Stimulated activated memory B cell treated with anti-CD40 and anti-IgM and Interleukin-4, amounts not matched to agents 10 μg/mL and 1 μg/mL and 100 μg/mL, for 72 hours (primary cell): ENCODE data around the gene SYNGR4.
"Not testable (repeated sequence)": the region's sequence is repeated elsewhere in the genome, so short reads cannot be mapped to it uniquely, and the experiment has no call there.

Experiments used
- ATAC-seq: fragments of 150-1000 bp; cut with Tn5 transposase; 2 replicates; pipeline ENCODE4 v1.10.0; 2021
- H3K27ac Mint-ChIP-seq: one replicate; pipeline ENCODE4 v1.8.0; 2022; ENCODE audit warnings: mild to moderate bottlenecking, mixed read lengths
- H3K27me3 Mint-ChIP-seq: one replicate; pipeline ENCODE4 v1.8.0; 2022; ENCODE audit warnings: mixed read lengths
- H3K36me3 Mint-ChIP-seq: one replicate; pipeline ENCODE4 v1.8.0; 2022; ENCODE audit warnings: mixed read lengths
- H3K4me1 Mint-ChIP-seq: one replicate; pipeline ENCODE4 v1.8.0; 2022; ENCODE audit warnings: mixed read lengths
- H3K4me3 Mint-ChIP-seq: one replicate; pipeline ENCODE4 v1.8.0; 2022; ENCODE audit warnings: mild to moderate bottlenecking, moderate library complexity, mixed read lengths
- H3K9me3 Mint-ChIP-seq: one replicate; pipeline ENCODE4 v1.8.0; 2022; ENCODE audit warnings: mixed read lengths

Gene SYNGR4, protein sequence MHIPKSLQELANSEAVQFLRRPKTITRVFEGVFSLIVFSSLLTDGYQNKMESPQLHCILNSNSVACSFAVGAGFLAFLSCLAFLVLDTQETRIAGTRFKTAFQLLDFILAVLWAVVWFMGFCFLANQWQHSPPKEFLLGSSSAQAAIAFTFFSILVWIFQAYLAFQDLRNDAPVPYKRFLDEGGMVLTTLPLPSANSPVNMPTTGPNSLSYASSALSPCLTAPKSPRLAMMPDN

DNA sequence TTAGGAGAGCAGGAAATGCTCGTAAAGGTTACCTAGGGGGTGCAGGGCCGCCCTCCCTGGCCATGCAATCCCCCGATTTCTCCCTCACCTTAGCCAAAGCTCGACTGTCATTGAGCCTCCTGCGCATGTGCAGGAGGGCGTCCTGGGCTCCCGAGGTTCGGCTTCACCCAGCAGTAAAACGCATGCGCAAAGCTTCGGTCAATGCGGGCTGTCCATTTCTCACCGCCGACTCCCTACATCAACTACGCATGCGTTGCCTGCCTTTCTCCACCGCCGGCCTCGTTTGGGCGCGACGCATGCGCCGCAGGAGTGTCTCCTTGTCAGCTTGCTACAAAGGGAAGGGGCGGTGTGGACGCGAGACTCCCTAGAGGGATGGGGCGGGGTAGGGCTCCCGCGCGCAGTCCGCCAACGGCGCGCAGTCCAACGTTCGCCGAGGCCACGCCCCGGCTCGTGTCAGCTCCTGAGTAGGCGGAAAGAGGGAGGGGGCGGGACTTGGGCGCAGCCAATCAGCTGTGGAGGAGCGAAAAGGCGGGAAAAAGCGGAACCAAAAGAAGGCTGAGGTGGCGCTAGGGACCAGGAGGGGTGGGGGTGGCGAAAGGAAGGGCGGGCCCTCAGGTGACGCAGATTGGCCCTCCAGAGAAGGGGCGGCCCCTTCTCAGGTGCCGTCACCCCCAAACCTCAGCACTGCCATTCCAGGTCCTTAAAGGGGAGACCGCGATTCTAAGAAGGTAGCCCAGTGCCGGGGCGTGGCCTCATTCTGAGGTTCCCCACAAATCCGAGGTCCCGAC is at the start of gene SYNGR4, which contains the start of gene TMEM143:
SYNGR4 (plus strand) TSS at position 558 of the 788 bp plus-strand sequence. CDS start 1,476 bp downstream, outside the sequence.
TMEM143 (minus strand) TSS at position 131 of the 788 bp plus-strand sequence; CDS start at position 111, 20 bp downstream.
- Mint-ChIP-seq H3K27ac (peak within 1 kb of the TSS; percentile 85), H3K27me3 (no peaks in the 10 kb centered on the region), H3K36me3 (peaks cover 10% of the 10 kb centered on the region), H3K9me3 (no peaks in the 10 kb centered on the region), H3K4me3 (peak within 1 kb of the TSS; percentile 73), H3K4me1 (peaks cover 21% of the 10 kb centered on the region)
- peak; percentile 94 for ATAC-seq

DNA sequence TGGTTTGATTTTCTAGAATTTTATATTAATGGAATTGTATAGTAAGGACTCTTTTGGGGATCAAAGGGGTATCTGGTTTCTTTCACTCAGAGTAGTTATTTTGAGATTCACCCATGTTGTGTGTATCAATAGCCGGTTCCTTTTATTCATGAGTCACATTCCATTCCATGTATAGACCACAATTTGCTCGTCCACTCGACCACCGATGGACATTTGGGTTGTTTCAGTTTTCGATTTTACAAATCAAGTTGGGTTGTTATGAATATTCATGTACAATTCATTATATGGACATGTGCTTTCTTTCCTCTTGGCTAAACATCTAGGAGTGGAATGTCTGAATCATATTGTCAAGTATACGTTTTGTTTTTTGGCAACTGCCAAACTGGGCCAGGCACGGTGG is 48.5 kb upstream of the SYNGR4 start:
- H3K36me3 Mint-ChIP-seq = no peaks in the 10 kb centered on the region
- H3K4me1 Mint-ChIP-seq = peaks cover 11% of the 10 kb centered on the region
- ATAC-seq = no peak
- H3K4me3 Mint-ChIP-seq = no peak overlapping the region
- no peak overlapping the region for H3K27ac Mint-ChIP-seq
- no peaks in the 10 kb centered on the region for H3K27me3 Mint-ChIP-seq
- H3K9me3 Mint-ChIP-seq = no peaks in the 10 kb centered on the region

DNA sequence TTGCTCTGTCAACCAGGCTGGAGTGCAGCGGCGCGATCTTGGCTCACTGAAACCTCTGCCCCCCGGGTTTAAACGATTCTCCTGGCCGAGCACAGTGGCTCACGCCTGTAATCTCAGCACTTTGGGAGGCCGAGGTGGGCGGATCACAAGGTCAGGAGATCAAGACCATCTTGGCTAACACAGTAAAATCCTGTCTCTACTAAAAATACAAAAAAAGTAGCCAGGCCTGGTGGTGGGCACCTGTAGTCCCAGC is 46.5 kb upstream of the SYNGR4 start:
- ATAC-seq, H3K36me3 Mint-ChIP-seq, H3K27ac Mint-ChIP-seq, H3K4me3 Mint-ChIP-seq, H3K9me3 Mint-ChIP-seq, H3K27me3 Mint-ChIP-seq: not testable (repeated sequence)
- H3K4me1 Mint-ChIP-seq = peaks cover 20% of the 10 kb centered on the region

GRCh38 chr19:48318286-48318987 is 45.7 kb upstream of the SYNGR4 start:
- Mint-ChIP-seq H3K4me1 (peaks cover 28% of the 10 kb centered on the region), H3K4me3 (no peak overlapping the region), H3K36me3 (no peaks in the 10 kb centered on the region), H3K27me3 (no peaks in the 10 kb centered on the region), H3K27ac (peak overlapping the region; percentile 7), H3K9me3 (no peaks in the 10 kb centered on the region)
- ATAC-seq = no peak

- ATAC-seq = peak; percentile 38
- Mint-ChIP-seq H3K9me3 (no peaks in the 10 kb centered on the region), H3K4me3 (peak overlapping the region; percentile 95), H3K36me3 (no peaks in the 10 kb centered on the region), H3K27me3 (no peaks in the 10 kb centered on the region), H3K4me1 (peaks cover 41% of the 10 kb centered on the region), H3K27ac (peak overlapping the region; percentile 94)
These were observed 44.3 kb upstream of the SYNGR4 start for GRCh38 chr19:48319647-48320541.

GRCh38 chr19:48321372-48321621 is 42.9 kb upstream of the SYNGR4 start:
- Mint-ChIP-seq H3K27ac (peak overlapping the region; percentile 94), H3K27me3 (no peaks in the 10 kb centered on the region), H3K9me3 (no peaks in the 10 kb centered on the region), H3K4me3 (peak overlapping the region; percentile 95), H3K36me3 (peaks cover 5% of the 10 kb centered on the region), H3K4me1 (peaks cover 49% of the 10 kb centered on the region)
- ATAC-seq = peak; percentile 88

DNA sequence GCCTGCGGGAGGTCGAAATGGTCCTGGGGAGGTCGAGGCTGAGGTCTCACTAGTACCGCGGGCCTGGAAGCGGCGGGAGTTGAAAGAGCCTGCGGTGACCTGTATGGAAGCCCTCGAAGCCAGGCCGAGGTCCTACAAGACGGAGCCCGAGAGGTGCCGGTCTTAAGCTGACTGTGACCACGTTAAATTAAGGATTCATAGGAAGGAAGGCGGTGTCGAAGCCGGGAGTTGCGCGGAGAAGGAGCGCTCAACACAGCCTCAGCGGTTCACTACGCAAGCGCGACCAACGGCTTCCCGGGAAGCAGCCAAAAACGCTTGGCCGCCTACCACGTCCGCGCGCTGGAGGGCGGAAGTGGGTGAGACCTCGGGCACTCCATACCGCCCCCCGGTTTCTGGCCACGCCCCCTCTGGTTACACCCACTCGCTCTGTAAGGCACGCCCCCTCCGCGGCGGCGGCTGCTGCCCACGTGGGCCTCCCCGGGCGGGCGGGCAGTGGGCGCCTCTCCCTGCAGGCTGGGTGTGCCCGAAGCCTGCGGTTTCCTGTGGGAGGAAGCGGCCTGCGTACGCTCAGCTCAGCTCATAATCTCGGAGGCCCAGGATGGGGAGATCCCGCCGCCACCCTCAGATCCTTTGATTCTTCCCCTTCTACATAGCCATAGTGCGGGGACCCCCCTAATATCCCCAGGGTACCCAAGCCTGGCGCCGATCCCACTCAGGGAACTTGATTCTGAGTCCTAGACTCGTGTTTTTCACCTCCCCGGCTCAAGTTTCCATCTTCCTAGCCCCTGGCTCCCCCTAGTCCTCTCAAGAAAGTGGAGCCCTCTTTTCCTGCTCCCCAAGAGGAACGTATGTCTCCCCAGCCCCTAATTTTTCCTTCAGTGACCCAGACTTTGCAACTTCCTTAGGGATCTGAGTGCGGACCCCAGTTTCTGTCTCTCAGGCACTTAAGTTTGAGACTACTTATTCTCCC is 42.3 kb upstream of the SYNGR4 start:
- Mint-ChIP-seq H3K27ac (peak overlapping the region; percentile 94), H3K4me3 (peak overlapping the region; percentile 95), H3K9me3 (no peaks in the 10 kb centered on the region), H3K36me3 (peaks cover 11% of the 10 kb centered on the region), H3K27me3 (no peaks in the 10 kb centered on the region), H3K4me1 (peaks cover 55% of the 10 kb centered on the region)
- ATAC-seq = peak; percentile 88

DNA sequence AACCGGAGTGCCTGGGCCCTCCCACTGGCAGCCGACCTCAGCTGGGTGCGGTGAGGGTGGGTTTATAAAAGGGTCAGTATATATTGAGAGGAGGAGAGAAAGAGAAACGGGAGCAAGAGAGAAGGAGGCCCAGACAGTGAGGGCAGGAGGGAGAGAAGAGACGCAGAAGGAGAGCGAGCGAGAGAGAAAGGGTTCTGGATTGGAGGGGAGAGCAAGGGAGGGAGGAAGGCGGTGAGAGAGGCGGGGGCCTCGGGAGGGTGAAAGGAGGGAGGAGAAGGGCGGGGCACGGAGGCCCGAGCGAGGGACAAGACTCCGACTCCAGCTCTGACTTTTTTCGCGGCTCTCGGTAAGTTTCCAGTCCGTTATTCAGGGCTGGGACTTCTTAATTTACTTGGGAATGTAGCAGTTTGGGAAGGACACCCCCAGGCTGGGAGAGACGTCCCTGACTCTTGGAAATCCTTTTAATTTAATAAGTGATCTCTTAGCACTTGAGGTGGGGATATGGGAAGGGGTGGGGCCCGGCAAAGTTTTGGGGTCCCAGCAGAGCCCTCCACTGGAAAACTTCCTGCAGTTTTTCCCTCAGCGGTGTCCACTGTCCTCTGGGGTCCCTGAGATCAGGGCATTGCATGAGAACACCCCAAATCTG is 38.8 kb upstream of the SYNGR4 start, which contains the start of gene EMP3:
EMP3 (plus strand) TSS at position 288 of the 646 bp plus-strand sequence. CDS start 1,293 bp downstream, outside the sequence.
- ATAC-seq = peak; percentile 34
- Mint-ChIP-seq H3K27me3 (no peaks in the 10 kb centered on the region), H3K27ac (peak within 1 kb of the TSS; percentile 86), H3K9me3 (no peaks in the 10 kb centered on the region), H3K4me3 (peak within 1 kb of the TSS; percentile 91), H3K4me1 (peaks cover 80% of the 10 kb centered on the region), H3K36me3 (peaks cover 37% of the 10 kb centered on the region)

DNA sequence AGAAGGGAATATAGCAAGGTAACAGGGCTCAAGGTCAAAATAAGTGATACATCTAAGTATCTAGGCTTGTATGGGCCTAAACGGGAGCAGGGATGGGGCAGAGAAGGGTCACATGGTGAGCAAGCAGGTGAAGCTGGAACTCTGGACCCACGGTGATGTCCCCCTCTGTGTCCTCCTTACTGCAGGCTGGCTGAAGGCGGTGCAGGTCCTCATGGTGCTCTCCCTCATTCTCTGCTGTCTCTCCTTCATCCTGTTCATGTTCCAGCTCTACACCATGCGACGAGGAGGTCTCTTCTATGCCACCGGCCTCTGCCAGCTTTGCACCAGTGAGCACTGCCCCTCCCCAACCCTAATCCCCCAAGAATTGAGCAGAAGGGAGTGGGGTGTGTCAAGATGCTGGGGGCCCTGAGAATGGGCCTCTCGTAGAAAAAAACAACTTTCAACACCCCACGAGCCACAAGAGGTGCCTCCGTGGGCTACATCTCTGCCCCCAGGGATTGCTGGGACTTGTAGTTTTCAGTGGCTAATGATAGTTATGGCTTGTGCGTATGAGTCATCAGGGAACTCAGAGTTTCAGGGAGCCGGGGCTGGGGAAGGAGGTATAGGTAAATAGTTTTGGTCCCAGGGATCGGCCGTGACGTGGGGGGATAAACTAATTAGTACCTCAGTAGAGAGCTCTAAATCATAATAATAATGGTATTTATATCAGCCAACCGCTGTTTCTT is 34.8 kb upstream of the SYNGR4 start:
- no peaks in the 10 kb centered on the region for H3K9me3 Mint-ChIP-seq
- H3K4me1 Mint-ChIP-seq = peaks cover 87% of the 10 kb centered on the region
- H3K4me3 Mint-ChIP-seq = peak overlapping the region; percentile 81
- no peak for ATAC-seq
- H3K36me3 Mint-ChIP-seq = peaks cover 49% of the 10 kb centered on the region
- no peaks in the 10 kb centered on the region for H3K27me3 Mint-ChIP-seq
- H3K27ac Mint-ChIP-seq = peak overlapping the region; percentile 97

DNA sequence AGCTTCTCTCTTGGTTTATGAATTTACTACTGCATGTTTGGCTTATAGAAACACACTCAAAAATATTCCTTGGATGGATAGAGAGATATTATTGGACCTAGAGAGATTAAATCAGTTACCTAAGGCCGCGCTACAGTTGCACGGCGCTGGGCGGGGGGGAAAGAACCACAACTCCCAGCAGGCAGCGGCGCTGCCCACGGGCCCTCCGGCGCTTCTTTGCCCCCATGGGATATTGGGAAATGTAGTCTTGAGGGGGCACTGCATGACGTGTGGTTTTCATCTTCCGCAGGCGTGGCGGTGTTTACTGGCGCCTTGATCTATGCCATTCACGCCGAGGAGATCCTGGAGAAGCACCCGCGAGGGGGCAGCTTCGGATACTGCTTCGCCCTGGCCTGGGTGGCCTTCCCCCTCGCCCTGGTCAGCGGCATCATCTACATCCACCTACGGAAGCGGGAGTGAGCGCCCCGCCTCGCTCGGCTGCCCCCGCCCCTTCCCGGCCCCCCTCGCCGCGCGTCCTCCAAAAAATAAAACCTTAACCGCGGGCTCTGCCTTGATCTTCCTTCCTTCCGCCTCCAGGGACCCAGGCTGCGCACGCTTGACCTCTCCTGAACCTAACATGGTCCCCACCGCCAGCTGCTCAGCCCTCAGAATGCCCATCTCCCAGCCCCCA is 34.0 kb upstream of the SYNGR4 start:
- peak overlapping the region; percentile 81 for H3K4me3 Mint-ChIP-seq
- no peaks in the 10 kb centered on the region for H3K27me3 Mint-ChIP-seq
- no peaks in the 10 kb centered on the region for H3K9me3 Mint-ChIP-seq
- peak; percentile 64 for ATAC-seq
- H3K27ac Mint-ChIP-seq = peak overlapping the region; percentile 97
- H3K36me3 Mint-ChIP-seq = peaks cover 49% of the 10 kb centered on the region
- peaks cover 89% of the 10 kb centered on the region for H3K4me1 Mint-ChIP-seq

DNA sequence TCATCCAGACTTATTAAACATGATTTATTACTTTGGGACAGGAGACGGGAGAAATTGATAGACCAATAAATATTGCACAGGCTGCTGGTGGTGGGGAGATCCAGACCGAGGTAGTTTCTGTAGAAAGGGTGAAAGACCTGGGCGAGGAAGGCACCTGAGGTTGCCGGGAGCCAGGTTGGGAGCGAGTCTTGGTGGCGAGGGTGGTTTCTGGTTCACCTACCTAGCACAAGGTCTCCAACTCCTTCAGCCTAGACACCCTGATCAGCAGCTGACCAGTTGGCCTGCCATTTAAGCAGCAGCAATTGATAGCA is 31.9 kb upstream of the SYNGR4 start:
- ATAC-seq = no peak
- H3K4me1 Mint-ChIP-seq = peaks cover 73% of the 10 kb centered on the region
- H3K27ac Mint-ChIP-seq = peak overlapping the region; percentile 97
- H3K36me3 Mint-ChIP-seq = peaks cover 34% of the 10 kb centered on the region
- peak overlapping the region; percentile 93 for H3K4me3 Mint-ChIP-seq
- no peaks in the 10 kb centered on the region for H3K27me3 Mint-ChIP-seq
- no peaks in the 10 kb centered on the region for H3K9me3 Mint-ChIP-seq

- peak; percentile 88 for ATAC-seq
- H3K9me3 Mint-ChIP-seq = no peaks in the 10 kb centered on the region
- peak overlapping the region; percentile 93 for H3K4me3 Mint-ChIP-seq
- peaks cover 28% of the 10 kb centered on the region for H3K36me3 Mint-ChIP-seq
- no peaks in the 10 kb centered on the region for H3K27me3 Mint-ChIP-seq
- H3K27ac Mint-ChIP-seq = peak overlapping the region; percentile 97
- peaks cover 67% of the 10 kb centered on the region for H3K4me1 Mint-ChIP-seq
These were observed 31.3 kb upstream of the SYNGR4 start for GRCh38 chr19:48332662-48333466.
